Gastroesophageal sphincter (tissue), 4 donors: ENCODE data around the gene NCR1. TPM values are rescaled to one million over a fixed set of nuclear protein-coding genes. Genes with fewer than 3 reads are reported as not detected.
"Not testable (repeated sequence)": the region's sequence is repeated elsewhere in the genome, so short reads cannot be mapped to it uniquely, and the experiment has no call there.

ENCODE experiments used
- ATAC-seq: fragments of 150-250 bp; one replicate; pipeline ENCODE4 v1.9.1; 2016; ENCODE audit warnings: mild to moderate bottlenecking, moderate library complexity
- H3K27ac ChIP-seq, 4 donors: fragments of 200-600 bp; sonication (generic) in 3 of 4; 1 replicate in 3 of 4; 2 replicates in 1 of 4; pipeline ENCODE4 v1.5.1; 2016 to 2019
- H3K27me3 ChIP-seq: fragments of 200-600 bp; sonication (generic); one replicate; pipeline ENCODE4 v1.5.1; 2019
- H3K36me3 ChIP-seq, 2 donors: fragments of 200-600 bp; sonication (generic); one replicate each; pipeline ENCODE4 v1.5.1; 2019; ENCODE audit warnings: control low read depth in 1 of 2
- H3K4me1 ChIP-seq, 3 donors: fragments of 200-600 bp; sonication (generic); 1 replicate in 2 of 3; 2 replicates in 1 of 3; pipeline ENCODE4 v1.5.1; 2016 to 2019; ENCODE audit warnings: control low read depth in 2 of 3
- H3K4me3 ChIP-seq, 2 donors: fragments of 200-600 bp; sonication (generic); one replicate each; pipeline ENCODE4 v1.5.1; 2019; ENCODE audit warnings: mild to moderate bottlenecking in 1 of 2, moderate library complexity in 1 of 2
- H3K9me3 ChIP-seq, 3 donors: fragments of 200-600 bp; sonication (generic); one replicate each; pipeline ENCODE4 v1.5.1; 2017 to 2019; ENCODE audit warnings: control low read depth in 2 of 3
- EP300 ChIP-seq: sonication (generic); formaldehyde crosslinking; IDR thresholded peaks from one replicate; pipeline ENCODE4 v1.6.1; 2017; ENCODE audit warnings: antibody characterized with exemption, mild to moderate bottlenecking
- POLR2A ChIP-seq, 2 donors: fragments of 450-650 bp; IDR thresholded peaks; one replicate each; pipeline ENCODE4 v1.6.1; 2017; ENCODE audit warnings: antibody characterized with exemption in 2 of 2, mild to moderate bottlenecking in 2 of 2, moderate library complexity in 1 of 2
- POLR2AphosphoS5 ChIP-seq: sonication (generic); formaldehyde crosslinking; IDR thresholded peaks from one replicate; pipeline ENCODE4 v1.6.1; 2017; ENCODE audit warnings: antibody characterized with exemption
- WGBS, 2 donors: methylation state at CpG; one replicate each; pipeline ENCODE4 v1.1.5; 2018; ENCODE audit warnings: low coverage in 1 of 2; 5-methylcytosine and 5-hydroxymethylcytosine counted together
- total RNA-seq, 4 donors: library from RNA; depleted of rRNA; stranded (reverse); fragments of >200 nt; gene quantifications; one replicate each; pipeline ENCODE4 v1.1.0, GENCODE V29; 2016
- TF ChIP-seq, protein P1 (sequence below), 4 experiments: fragments of 200-600 bp in 2 of 4; fragments of 450-650 bp in 2 of 4; sonication (generic) in 1 of 4; IDR thresholded peaks; one replicate each; pipeline ENCODE4 v1.5.1; 2017 to 2019; ENCODE audit warnings: antibody characterized with exemption in 4 of 4, mild to moderate bottlenecking in 2 of 4, moderate library complexity in 2 of 4

NCR1 gene
- total RNA-seq, 4 donors from 2014 or later = not detected

DNA sequence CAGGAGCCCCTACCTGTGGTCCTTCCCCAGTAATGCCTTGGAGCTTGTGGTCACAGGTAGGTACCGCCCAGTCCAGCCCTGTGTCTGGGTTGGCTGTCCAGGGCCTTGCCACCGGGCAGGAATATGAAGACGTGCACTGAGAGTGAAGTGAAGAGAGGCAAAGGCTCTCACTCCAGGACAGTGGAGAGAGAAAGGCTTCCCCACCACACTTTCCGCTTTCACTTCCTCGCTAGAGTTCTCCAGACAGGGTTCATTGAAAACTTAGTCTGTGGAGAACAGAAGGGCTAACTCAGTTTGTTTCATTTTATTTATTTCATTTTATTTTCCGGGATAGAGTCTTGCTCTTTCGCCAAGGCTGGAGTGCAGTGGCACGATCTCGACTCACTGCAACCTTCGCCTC is 17.7 kb upstream of the NCR1 start:
- Histone ChIP-seq H3K27ac (no peak overlapping the region), H3K4me1 (no peaks in the 10 kb centered on the region), H3K4me3 (no peak overlapping the region), H3K36me3 (no peaks in the 10 kb centered on the region), H3K9me3 (no peaks in the 10 kb centered on the region), H3K27me3 (peaks cover 50% of the 10 kb centered on the region)
- 89% methylated on average over 7 of the region's 10 CpGs; no CpG with 5 or more reads in 1 of the 2 donors for whole genome bisulfite sequencing, 2 donors
- ATAC-seq = no peak
- TF ChIP-seq, protein P1, sequence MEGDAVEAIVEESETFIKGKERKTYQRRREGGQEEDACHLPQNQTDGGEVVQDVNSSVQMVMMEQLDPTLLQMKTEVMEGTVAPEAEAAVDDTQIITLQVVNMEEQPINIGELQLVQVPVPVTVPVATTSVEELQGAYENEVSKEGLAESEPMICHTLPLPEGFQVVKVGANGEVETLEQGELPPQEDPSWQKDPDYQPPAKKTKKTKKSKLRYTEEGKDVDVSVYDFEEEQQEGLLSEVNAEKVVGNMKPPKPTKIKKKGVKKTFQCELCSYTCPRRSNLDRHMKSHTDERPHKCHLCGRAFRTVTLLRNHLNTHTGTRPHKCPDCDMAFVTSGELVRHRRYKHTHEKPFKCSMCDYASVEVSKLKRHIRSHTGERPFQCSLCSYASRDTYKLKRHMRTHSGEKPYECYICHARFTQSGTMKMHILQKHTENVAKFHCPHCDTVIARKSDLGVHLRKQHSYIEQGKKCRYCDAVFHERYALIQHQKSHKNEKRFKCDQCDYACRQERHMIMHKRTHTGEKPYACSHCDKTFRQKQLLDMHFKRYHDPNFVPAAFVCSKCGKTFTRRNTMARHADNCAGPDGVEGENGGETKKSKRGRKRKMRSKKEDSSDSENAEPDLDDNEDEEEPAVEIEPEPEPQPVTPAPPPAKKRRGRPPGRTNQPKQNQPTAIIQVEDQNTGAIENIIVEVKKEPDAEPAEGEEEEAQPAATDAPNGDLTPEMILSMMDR (IDR thresholded peaks at IDR 0.05) = no peak
- TF ChIP-seq POLR2AphosphoS5 = no peak
- no peak for TF ChIP-seq POLR2A (IDR thresholded peaks at IDR 0.05)
- no peak for TF ChIP-seq EP300

GRCh38 chr19:54889566-54889965 is 16.4 kb upstream of the NCR1 start:
- no peak overlapping the region for H3K4me3 ChIP-seq
- H3K36me3 ChIP-seq = no peaks in the 10 kb centered on the region
- TF ChIP-seq, protein P1 (IDR thresholded peaks at IDR 0.05) = no peak
- TF ChIP-seq EP300 = no peak
- TF ChIP-seq POLR2A (IDR thresholded peaks at IDR 0.05) = no peak
- TF ChIP-seq POLR2AphosphoS5 = no peak
- no peaks in the 10 kb centered on the region for H3K9me3 ChIP-seq
- no peak for ATAC-seq
- no peaks in the 10 kb centered on the region for H3K4me1 ChIP-seq
- peaks cover 48% of the 10 kb centered on the region for H3K27me3 ChIP-seq
- WGBS, 2 donors = 74 to 80% methylated on average over 2 to 9 of the region's 11 CpGs
- no peak overlapping the region for H3K27ac ChIP-seq

GRCh38 chr19:54893406-54893805 is 12.5 kb upstream of the NCR1 start:
- no peak for ATAC-seq
- Histone ChIP-seq H3K27ac (no peak overlapping the region), H3K4me3 (no peak overlapping the region), H3K27me3 (peaks cover 29% of the 10 kb centered on the region), H3K9me3 (no peaks in the 10 kb centered on the region), H3K36me3 (no peaks in the 10 kb centered on the region), H3K4me1 (no peaks in the 10 kb centered on the region)
- 19 to 31% methylated on average over 5 of the region's 7 CpGs for WGBS, 2 donors
- TF ChIP-seq, protein P1 (IDR thresholded peaks at IDR 0.05) = no peak
- TF ChIP-seq POLR2A (IDR thresholded peaks at IDR 0.05) (no peak), EP300 (no peak), POLR2AphosphoS5 (no peak)

- H3K4me1 ChIP-seq, H3K36me3 ChIP-seq, H3K27ac ChIP-seq, ATAC-seq, H3K4me3 ChIP-seq, H3K9me3 ChIP-seq: not testable (repeated sequence)
- H3K27me3 ChIP-seq = peaks cover 34% of the 10 kb centered on the region
- WGBS, 2 donors = 60% methylated on average over 2 of the region's 16 CpGs; no CpG with 5 or more reads in 1 of the 2 donors
These were observed 11.8 kb upstream of the NCR1 start for GRCh38 chr19:54894106-54894505.

GRCh38 chr19:54896036-54896435 is 9.9 kb upstream of the NCR1 start:
- H3K4me3 ChIP-seq = no peak overlapping the region
- H3K27me3 ChIP-seq = peaks cover 48% of the 10 kb centered on the region
- H3K36me3 ChIP-seq = no peaks in the 10 kb centered on the region
- 57 to 81% methylated on average over 1 to 2 of the region's 2 CpGs for WGBS, 2 donors
- TF ChIP-seq POLR2AphosphoS5 (no peak), POLR2A (IDR thresholded peaks at IDR 0.05) (no peak), EP300 (no peak)
- TF ChIP-seq, protein P1 (IDR thresholded peaks at IDR 0.05) = no peak
- no peak overlapping the region for H3K27ac ChIP-seq
- no peaks in the 10 kb centered on the region for H3K4me1 ChIP-seq
- H3K9me3 ChIP-seq = no peaks in the 10 kb centered on the region
- no peak for ATAC-seq

DNA sequence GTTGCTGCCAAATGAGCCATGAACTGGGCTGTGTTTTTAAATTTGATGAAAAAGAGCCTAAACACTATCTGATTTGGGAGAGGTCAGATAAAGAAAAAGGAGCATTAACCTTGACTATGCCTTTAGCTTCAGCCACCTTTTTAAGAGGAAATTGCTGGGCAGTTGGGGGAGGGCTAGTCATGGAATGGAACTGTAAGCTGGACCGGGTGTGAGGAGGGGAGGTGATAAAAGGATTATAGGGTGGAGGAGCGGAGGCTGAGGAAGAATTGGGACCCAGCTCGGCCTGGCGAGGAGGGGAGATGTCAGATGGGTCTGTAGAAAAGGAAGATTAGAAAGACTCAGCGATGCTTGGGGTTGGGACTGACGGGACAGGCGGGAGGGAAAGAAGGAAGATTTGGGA is 7.3 kb upstream of the NCR1 start:
- WGBS, 2 donors = 59% methylated on average over 7 of the region's 7 CpGs; no CpG with 5 or more reads in 1 of the 2 donors
- H3K4me1 ChIP-seq, H3K9me3 ChIP-seq, ATAC-seq, H3K4me3 ChIP-seq, H3K36me3 ChIP-seq, H3K27ac ChIP-seq: not testable (repeated sequence)
- peaks cover 34% of the 10 kb centered on the region for H3K27me3 ChIP-seq

- 78% methylated on average over 7 of the region's 9 CpGs; no CpG with 5 or more reads in 1 of the 2 donors for WGBS, 2 donors
- H3K27me3 ChIP-seq = peaks cover 27% of the 10 kb centered on the region
- H3K4me3 ChIP-seq, H3K27ac ChIP-seq, H3K9me3 ChIP-seq, H3K36me3 ChIP-seq, H3K4me1 ChIP-seq, ATAC-seq: not testable (repeated sequence)
These were observed 6.3 kb upstream of the NCR1 start for GRCh38 chr19:54899646-54900045.

DNA sequence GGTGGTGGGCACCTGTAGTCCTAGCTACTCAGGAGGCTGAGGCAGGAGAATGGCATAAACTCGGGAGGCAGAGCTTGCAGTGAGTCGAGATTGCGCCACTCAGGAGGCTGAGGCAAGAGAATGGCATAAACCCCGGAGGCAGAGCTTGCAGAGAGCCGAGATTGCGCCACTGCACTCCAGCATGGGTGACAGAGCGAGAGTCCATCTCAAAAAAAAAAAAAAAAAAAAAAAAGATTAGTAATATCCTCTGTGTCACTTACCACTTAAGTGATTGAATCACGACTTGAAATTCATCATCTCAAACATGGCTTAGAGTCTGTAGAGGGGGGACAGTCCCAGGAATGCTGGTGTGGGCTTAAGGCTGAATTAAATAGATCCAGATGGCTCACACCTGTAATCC is 4.8 kb upstream of the NCR1 start:
- H3K9me3 ChIP-seq, H3K27ac ChIP-seq, H3K4me3 ChIP-seq, H3K4me1 ChIP-seq, H3K36me3 ChIP-seq, ATAC-seq: not testable (repeated sequence)
- peaks cover 36% of the 10 kb centered on the region for H3K27me3 ChIP-seq
- WGBS, 2 donors = 66 to 88% methylated on average over 5 to 7 of the region's 8 CpGs
